Fibroblast of lung (primary cell): ENCODE data around the gene GPER1. TPM values are rescaled to one million over a fixed set of nuclear protein-coding genes. Genes with fewer than 3 reads are reported as not detected.

Source experiments
- DNase-seq, 2 donors: peaks; one replicate each; pipeline versions ENCODE4 v3.0.0 to v3.0.0-alpha.2; 2010; ENCODE audit warnings: low read depth in 2 of 2
- H2AFZ ChIP-seq: 2 replicates; pipeline ENCODE4 v1.5.1; 2012; ENCODE audit warnings: low read length, control low read depth, inconsistent platforms
- H3K27ac ChIP-seq: 2 replicates; pipeline ENCODE4 v1.5.1; 2011; ENCODE audit warnings: low read length, control low read depth; ENCODE audit not compliant: insufficient read depth
- H3K27me3 ChIP-seq: 2 replicates; pipeline ENCODE4 v1.5.1; 2011; ENCODE audit warnings: mild to moderate bottlenecking, low read length; ENCODE audit not compliant: control insufficient read depth, insufficient read depth
- H3K36me3 ChIP-seq: 2 replicates; pipeline ENCODE4 v1.5.1; 2011; ENCODE audit warnings: low read length; ENCODE audit not compliant: control insufficient read depth, insufficient read depth
- H3K4me1 ChIP-seq: 2 replicates; pipeline ENCODE4 v1.5.1; 2011; ENCODE audit warnings: low read length; ENCODE audit not compliant: control insufficient read depth, insufficient read depth; ENCODE audit errors: extremely low read depth
- H3K4me2 ChIP-seq: 2 replicates; pipeline ENCODE4 v1.5.1; 2011; ENCODE audit warnings: low read length, control low read depth; ENCODE audit not compliant: insufficient read depth; ENCODE audit errors: extremely low read depth
- H3K4me3 ChIP-seq, 4 experiments: fragments of 200-600 bp in 1 of 4; sonication (generic) in 1 of 4; replicated peaks in 1 of 4; 2 replicates each; pipeline ENCODE4 v1.5.1; 2011 to 2016; ENCODE audit warnings: low read length in 4 of 4, low read depth in 3 of 4, mild to moderate bottlenecking in 3 of 4, control low read depth in 2 of 4, inconsistent platforms in 1 of 4, mixed read lengths in 1 of 4; ENCODE audit not compliant: insufficient read depth in 1 of 4; ENCODE audit errors: control extremely low read depth in 1 of 4
- H3K79me2 ChIP-seq: 2 replicates; pipeline ENCODE4 v1.5.1; 2012; ENCODE audit warnings: mild to moderate bottlenecking, low read length, inconsistent platforms; ENCODE audit not compliant: control insufficient read depth, insufficient read depth
- H3K9ac ChIP-seq: 2 replicates; pipeline ENCODE4 v1.5.1; 2011; ENCODE audit warnings: mild to moderate bottlenecking, low read length, control low read depth; ENCODE audit not compliant: insufficient read depth
- H3K9me3 ChIP-seq: 2 replicates; pipeline ENCODE4 v1.5.1; 2012; ENCODE audit warnings: low read depth, low read length; ENCODE audit not compliant: control insufficient read depth, insufficient read depth
- H4K20me1 ChIP-seq: 2 replicates; pipeline ENCODE4 v1.5.1; 2011; ENCODE audit warnings: low read length; ENCODE audit not compliant: control insufficient read depth, insufficient read depth; ENCODE audit errors: extremely low read depth
- EZH2 ChIP-seq: IDR thresholded peaks from 2 replicates; pipeline ENCODE4 v1.5.1; 2012; ENCODE audit warnings: low read length, control low read depth, mild to moderate bottlenecking; ENCODE audit errors: missing control alignments
- polyA plus RNA-seq, 2 donors: library from polyadenylated mRNA; depleted of rRNA in 1 of 2; stranded (reverse) in 1 of 2; unstranded in 1 of 2; fragments of >200 nt; gene quantifications; 2 replicates each; pipeline ENCODE4 v1.2.1, GENCODE V29; 2011 to 2012; ENCODE audit warnings: missing spikeins in 1 of 2
- total RNA-seq: library from RNA; depleted of rRNA; stranded (reverse); fragments of >200 nt; gene quantifications from 2 replicates; pipeline ENCODE4 v1.2.1, GENCODE V29; 2014
- TF ChIP-seq, protein P1 (sequence below), 2 donors: IDR thresholded peaks in 1 of 2; conservative IDR thresholded peaks in 1 of 2; 1 replicate in 1 of 2; 2 replicates in 1 of 2; pipeline ENCODE4 v1.5.1; 2011 to 2012; ENCODE audit warnings: low read length in 2 of 2, control low read depth in 1 of 2, inconsistent platforms in 1 of 2, low read depth in 1 of 2, mild to moderate bottlenecking in 1 of 2

Gene GPER1
- total and polyA plus RNA-seq, 2 donors (not counting 1 experiment from before 2014, with no cell fraction given) = 2.0 to 2.3 TPM

DNA sequence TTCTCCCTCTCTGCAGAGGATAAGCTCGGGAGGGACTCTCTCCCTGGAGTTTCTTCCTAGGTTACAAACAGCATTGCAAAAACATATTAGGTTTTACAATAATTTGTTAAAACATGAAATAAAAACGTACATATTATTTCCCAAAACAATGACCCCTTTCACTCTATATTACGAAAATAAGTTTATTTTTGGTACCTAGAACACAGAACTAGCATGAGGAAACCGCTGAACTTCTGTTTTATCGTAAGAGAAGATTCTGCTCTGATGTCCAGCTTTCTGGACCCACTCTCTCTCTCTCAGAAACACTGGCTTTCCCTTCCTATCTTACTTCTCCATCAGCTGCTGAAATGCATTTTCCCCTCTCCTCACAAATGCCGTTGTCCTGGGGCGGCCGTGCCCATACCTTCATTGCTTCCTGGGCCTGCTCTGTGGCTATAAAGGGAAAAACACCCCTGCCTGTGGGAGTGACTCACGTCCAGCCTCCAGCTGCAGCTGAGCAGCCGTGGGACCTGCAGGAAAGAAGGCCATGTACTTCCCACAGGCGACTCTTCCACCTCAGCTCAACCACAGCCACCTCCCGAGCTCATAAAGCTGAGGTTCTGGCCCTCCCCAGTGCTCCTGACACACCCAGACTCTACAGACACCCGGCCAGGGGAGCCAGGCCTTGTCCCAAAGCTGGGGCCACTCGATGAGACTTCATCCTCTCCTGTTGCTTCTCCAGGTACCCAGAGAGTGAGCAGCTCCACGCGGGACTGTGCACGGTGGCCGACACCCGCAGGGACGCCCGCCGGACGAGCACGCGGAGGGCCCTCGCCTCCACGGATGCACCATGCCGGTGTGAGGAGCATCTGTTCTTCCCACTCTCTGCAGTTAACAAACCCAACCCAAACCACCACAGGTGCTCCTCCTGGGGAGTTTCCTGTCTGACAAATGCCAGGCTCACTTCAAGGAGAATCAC is 3.1 kb downstream of the GPER1 start:
- no peaks in the 10 kb centered on the region for H4K20me1 ChIP-seq
- H3K27ac ChIP-seq = no peak overlapping the region
- peaks cover 2% of the 10 kb centered on the region for H3K36me3 ChIP-seq
- H3K4me1 ChIP-seq = peaks cover 17% of the 10 kb centered on the region
- H3K9me3 ChIP-seq = no peaks in the 10 kb centered on the region
- no peak overlapping the region for H3K4me2 ChIP-seq
- no peaks in the 10 kb centered on the region for H3K79me2 ChIP-seq
- no peak for TF ChIP-seq EZH2
- TF ChIP-seq, protein P1, sequence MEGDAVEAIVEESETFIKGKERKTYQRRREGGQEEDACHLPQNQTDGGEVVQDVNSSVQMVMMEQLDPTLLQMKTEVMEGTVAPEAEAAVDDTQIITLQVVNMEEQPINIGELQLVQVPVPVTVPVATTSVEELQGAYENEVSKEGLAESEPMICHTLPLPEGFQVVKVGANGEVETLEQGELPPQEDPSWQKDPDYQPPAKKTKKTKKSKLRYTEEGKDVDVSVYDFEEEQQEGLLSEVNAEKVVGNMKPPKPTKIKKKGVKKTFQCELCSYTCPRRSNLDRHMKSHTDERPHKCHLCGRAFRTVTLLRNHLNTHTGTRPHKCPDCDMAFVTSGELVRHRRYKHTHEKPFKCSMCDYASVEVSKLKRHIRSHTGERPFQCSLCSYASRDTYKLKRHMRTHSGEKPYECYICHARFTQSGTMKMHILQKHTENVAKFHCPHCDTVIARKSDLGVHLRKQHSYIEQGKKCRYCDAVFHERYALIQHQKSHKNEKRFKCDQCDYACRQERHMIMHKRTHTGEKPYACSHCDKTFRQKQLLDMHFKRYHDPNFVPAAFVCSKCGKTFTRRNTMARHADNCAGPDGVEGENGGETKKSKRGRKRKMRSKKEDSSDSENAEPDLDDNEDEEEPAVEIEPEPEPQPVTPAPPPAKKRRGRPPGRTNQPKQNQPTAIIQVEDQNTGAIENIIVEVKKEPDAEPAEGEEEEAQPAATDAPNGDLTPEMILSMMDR (conservative IDR thresholded peaks at IDR 0.05 in 1 of 2, IDR thresholded peaks at IDR 0.05 in 1 of 2; ENCODE audit: low read depth in 1 of 2, low read length in 2 of 2) = no peak
- H2AFZ ChIP-seq = no peak overlapping the region
- H3K27me3 ChIP-seq = no peaks in the 10 kb centered on the region
- DNase-seq = peak in 1 of 2 donors; percentile 46
- no peak overlapping the region for H3K4me3 ChIP-seq
- no peak overlapping the region for H3K9ac ChIP-seq

DNA sequence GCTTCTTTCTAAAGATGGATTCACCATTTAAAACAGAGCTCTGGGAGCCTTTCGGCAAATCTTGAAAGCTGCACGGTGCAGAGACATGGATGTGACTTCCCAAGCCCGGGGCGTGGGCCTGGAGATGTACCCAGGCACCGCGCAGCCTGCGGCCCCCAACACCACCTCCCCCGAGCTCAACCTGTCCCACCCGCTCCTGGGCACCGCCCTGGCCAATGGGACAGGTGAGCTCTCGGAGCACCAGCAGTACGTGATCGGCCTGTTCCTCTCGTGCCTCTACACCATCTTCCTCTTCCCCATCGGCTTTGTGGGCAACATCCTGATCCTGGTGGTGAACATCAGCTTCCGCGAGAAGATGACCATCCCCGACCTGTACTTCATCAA is 3.7 kb downstream of the GPER1 start:
- peaks cover 13% of the 10 kb centered on the region for H3K4me1 ChIP-seq
- H3K36me3 ChIP-seq = peaks cover 2% of the 10 kb centered on the region
- no peaks in the 10 kb centered on the region for H4K20me1 ChIP-seq
- no peaks in the 10 kb centered on the region for H3K9me3 ChIP-seq
- no peak for TF ChIP-seq EZH2
- TF ChIP-seq, protein P1 (conservative IDR thresholded peaks at IDR 0.05 in 1 of 2, IDR thresholded peaks at IDR 0.05 in 1 of 2; ENCODE audit: low read depth in 1 of 2, low read length in 2 of 2) = no peak
- H3K79me2 ChIP-seq = no peaks in the 10 kb centered on the region
- H3K27ac ChIP-seq = no peak overlapping the region
- H3K27me3 ChIP-seq = no peaks in the 10 kb centered on the region
- H3K4me2 ChIP-seq = no peak overlapping the region
- no peak for DNase-seq
- H2AFZ ChIP-seq = no peak overlapping the region
- H3K9ac ChIP-seq = no peak overlapping the region
- H3K4me3 ChIP-seq = no peak overlapping the region

DNA sequence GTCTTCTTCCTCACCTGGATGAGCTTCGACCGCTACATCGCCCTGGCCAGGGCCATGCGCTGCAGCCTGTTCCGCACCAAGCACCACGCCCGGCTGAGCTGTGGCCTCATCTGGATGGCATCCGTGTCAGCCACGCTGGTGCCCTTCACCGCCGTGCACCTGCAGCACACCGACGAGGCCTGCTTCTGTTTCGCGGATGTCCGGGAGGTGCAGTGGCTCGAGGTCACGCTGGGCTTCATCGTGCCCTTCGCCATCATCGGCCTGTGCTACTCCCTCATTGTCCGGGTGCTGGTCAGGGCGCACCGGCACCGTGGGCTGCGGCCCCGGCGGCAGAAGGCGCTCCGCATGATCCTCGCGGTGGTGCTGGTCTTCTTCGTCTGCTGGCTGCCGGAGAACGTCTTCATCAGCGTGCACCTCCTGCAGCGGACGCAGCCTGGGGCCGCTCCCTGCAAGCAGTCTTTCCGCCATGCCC is 4.3 kb downstream of the GPER1 start:
- TF ChIP-seq, protein P1 (conservative IDR thresholded peaks at IDR 0.05 in 1 of 2, IDR thresholded peaks at IDR 0.05 in 1 of 2; ENCODE audit: low read depth in 1 of 2, low read length in 2 of 2) = no peak
- TF ChIP-seq EZH2 = no peak

More for the DNA sequence above, 4.3 kb downstream of the GPER1 start:
- Histone ChIP-seq H3K27me3 (no peaks in the 10 kb centered on the region), H3K9me3 (no peaks in the 10 kb centered on the region), H3K9ac (no peak overlapping the region), H3K4me1 (peaks cover 12% of the 10 kb centered on the region), H3K27ac (no peak overlapping the region), H3K36me3 (peaks cover 2% of the 10 kb centered on the region), H4K20me1 (no peaks in the 10 kb centered on the region), H2AFZ (no peak overlapping the region), H3K4me3 (no peak overlapping the region), H3K79me2 (no peaks in the 10 kb centered on the region), H3K4me2 (no peak overlapping the region)
- DNase-seq = no peak
